K562 (cell line): ENCODE data around the gene CCL20.

ENCODE experiments used
- CBX5 ChIP-seq: IDR thresholded peaks from 2 replicates; pipeline ENCODE4 v1.6.1; 2014; ENCODE audit warnings: low read depth, borderline replicate concordance
- CREB1 ChIP-seq, 2 experiments: sonication (generic) in 1 of 2; formaldehyde crosslinking in 1 of 2; IDR thresholded peaks; 2 replicates each; pipeline versions ENCODE4 v1.6.1 to v1.8.0; 2012 to 2022; ENCODE audit warnings: inconsistent platforms in 1 of 2, mild to moderate bottlenecking in 1 of 2, missing genetic modification reagents in 1 of 2, moderate library complexity in 1 of 2
- FOXM1 ChIP-seq, 2 experiments: fragments of 450-650 bp in 1 of 2; sonication (generic) in 1 of 2; formaldehyde crosslinking in 1 of 2; IDR thresholded peaks; 2 replicates each; pipeline versions ENCODE4 v1.6.1 to v1.9.0; 2017 to 2022; ENCODE audit warnings: low read depth in 2 of 2, mild to moderate bottlenecking in 2 of 2, missing genetic modification reagents in 1 of 2, moderate library complexity in 1 of 2
- HDAC6 ChIP-seq: IDR thresholded peaks from 2 replicates; pipeline ENCODE4 v1.6.1; 2012; ENCODE audit warnings: low read depth, mild to moderate bottlenecking, control low read depth, inconsistent platforms, low read length, moderate library complexity
- MTF1 ChIP-seq: fragments of 250-450 bp; sonication (Bioruptor Pico); IDR thresholded peaks from 2 replicates; pipeline ENCODE4 v1.9.0; 2021; ENCODE audit warnings: moderate library complexity, mild to moderate bottlenecking, inconsistent platforms, borderline replicate concordance
- MYC ChIP-seq, 2 experiments: fragments of 250-450 bp in 1 of 2; sonication (Bioruptor Pico) in 1 of 2; IDR thresholded peaks; 2 replicates each; pipeline versions ENCODE4 v1.5.1 to v1.6.1; 2012 to 2021; ENCODE audit warnings: low read depth in 2 of 2, borderline replicate concordance in 1 of 2, improper control_type of control experiment in 1 of 2, low read length in 1 of 2, mild to moderate bottlenecking in 1 of 2, moderate library complexity in 1 of 2
- ZBTB8A ChIP-seq: fragments of 450-650 bp; IDR thresholded peaks from 2 replicates; pipeline ENCODE4 v1.6.1; 2018; ENCODE audit warnings: mild to moderate bottlenecking, moderate library complexity; ENCODE audit not compliant: partially characterized antibody

DNA sequence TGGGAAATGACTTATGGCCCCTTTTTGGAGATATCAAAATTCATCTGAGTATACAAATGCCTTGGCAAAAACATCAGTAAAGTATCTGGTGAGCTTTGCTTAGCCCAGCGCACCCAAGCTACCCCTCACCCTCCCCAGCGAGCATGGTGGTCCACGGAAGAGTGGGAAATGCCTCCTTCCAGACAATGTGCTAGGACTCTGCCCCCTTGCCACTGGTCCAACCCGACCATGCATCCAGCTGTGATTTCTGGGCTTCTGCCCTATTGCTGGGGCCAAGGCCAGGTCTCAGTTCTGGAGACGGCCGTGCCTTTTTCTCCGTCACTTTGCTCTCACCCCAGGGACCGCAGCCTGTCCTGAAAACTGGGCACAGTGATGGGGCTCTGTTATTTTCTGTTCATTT is 31.8 kb upstream of the CCL20 start:
- no peak for TF ChIP-seq CREB1 (IDR thresholded peaks at IDR 0.05)
- no peak for TF ChIP-seq CREB1 (CRISPR knock-in tag; IDR thresholded peaks at IDR 0.05)
- no peak for TF ChIP-seq ZBTB8A
- no peak for TF ChIP-seq FOXM1 (IDR thresholded peaks at IDR 0.05; ENCODE audit: low read depth)
- no peak for TF ChIP-seq FOXM1 (CRISPR knock-in tag; IDR thresholded peaks at IDR 0.05; ENCODE audit: low read depth)
- TF ChIP-seq MTF1 (CRISPR knock-in tag) = no peak
- TF ChIP-seq HDAC6 = no peak
- no peak for TF ChIP-seq MYC (IDR thresholded peaks at IDR 0.05; ENCODE audit: low read depth, low read length)
- TF ChIP-seq MYC (CRISPR knock-in tag; IDR thresholded peaks at IDR 0.05; ENCODE audit: borderline replicate concordance, low read depth) = no peak
- no peak for TF ChIP-seq CBX5
